ENCODE measurements around the gene MAP2K7.

DNA sequence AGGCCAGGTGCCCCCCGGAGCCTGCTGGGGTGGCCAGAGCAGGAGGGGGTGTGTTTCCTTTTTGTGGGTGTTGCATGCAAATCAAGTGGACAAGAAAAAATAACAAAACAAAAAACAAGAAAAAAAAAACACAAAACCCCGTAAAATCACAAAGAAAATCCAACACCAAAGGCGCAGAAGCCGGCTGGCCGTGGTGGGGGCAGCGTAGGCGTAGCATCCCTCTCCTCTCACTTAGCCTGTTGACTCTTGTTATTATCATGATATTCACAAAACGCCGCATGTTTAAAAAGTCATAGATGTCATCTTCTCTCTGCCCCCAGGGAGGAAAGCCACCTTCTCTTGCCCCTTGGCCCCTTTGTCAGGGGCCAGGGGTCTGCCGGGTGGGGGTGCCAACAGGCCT lies 10.0 kb downstream of the MAP2K7 start:
- TF ChIP-seq, protein P1, sequence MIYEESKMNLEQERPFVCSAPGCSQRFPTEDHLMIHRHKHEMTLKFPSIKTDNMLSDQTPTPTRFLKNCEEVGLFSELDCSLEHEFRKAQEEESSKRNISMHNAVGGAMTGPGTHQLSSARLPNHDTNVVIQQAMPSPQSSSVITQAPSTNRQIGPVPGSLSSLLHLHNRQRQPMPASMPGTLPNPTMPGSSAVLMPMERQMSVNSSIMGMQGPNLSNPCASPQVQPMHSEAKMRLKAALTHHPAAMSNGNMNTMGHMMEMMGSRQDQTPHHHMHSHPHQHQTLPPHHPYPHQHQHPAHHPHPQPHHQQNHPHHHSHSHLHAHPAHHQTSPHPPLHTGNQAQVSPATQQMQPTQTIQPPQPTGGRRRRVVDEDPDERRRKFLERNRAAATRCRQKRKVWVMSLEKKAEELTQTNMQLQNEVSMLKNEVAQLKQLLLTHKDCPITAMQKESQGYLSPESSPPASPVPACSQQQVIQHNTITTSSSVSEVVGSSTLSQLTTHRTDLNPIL (CRISPR knock-in tag; IDR thresholded peaks at IDR 0.05; ENCODE audit: low read depth): no peak
- TF ChIP-seq, protein P2, sequence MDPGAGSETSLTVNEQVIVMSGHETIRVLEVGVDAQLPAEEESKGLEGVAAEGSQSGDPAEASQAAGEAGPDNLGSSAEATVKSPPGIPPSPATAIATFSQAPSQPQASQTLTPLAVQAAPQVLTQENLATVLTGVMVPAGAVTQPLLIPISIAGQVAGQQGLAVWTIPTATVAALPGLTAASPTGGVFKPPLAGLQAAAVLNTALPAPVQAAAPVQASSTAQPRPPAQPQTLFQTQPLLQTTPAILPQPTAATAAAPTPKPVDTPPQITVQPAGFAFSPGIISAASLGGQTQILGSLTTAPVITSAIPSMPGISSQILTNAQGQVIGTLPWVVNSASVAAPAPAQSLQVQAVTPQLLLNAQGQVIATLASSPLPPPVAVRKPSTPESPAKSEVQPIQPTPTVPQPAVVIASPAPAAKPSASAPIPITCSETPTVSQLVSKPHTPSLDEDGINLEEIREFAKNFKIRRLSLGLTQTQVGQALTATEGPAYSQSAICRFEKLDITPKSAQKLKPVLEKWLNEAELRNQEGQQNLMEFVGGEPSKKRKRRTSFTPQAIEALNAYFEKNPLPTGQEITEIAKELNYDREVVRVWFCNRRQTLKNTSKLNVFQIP (CRISPR knock-in tag; IDR thresholded peaks at IDR 0.05; ENCODE audit: borderline replicate concordance, low read depth): no peak
- TF ChIP-seq ZNF70 (CRISPR knock-in tag; IDR thresholded peaks at IDR 0.05) (no peak), ZC3H10 (CRISPR knock-in tag; IDR thresholded peaks at IDR 0.05) (no peak), PPARA (CRISPR knock-in tag; IDR thresholded peaks at IDR 0.05; ENCODE audit: borderline replicate concordance) (no peak), RARB (CRISPR knock-in tag; IDR thresholded peaks at IDR 0.05) (no peak), ZFP30 (CRISPR knock-in tag; IDR thresholded peaks at IDR 0.05) (no peak), ZFP3 (CRISPR knock-in tag; IDR thresholded peaks at IDR 0.05) (no peak), ARNTL (CRISPR knock-in tag; IDR thresholded peaks at IDR 0.05; ENCODE audit: borderline replicate concordance, low read depth) (no peak), CSDC2 (CRISPR knock-in tag; IDR thresholded peaks at IDR 0.05) (no peak), TCF4 (CRISPR knock-in tag; IDR thresholded peaks at IDR 0.05; ENCODE audit: borderline replicate concordance) (no peak), TOX (CRISPR knock-in tag; IDR thresholded peaks at IDR 0.05; ENCODE audit: borderline replicate concordance) (no peak)
- TF ChIP-seq, protein P3, sequence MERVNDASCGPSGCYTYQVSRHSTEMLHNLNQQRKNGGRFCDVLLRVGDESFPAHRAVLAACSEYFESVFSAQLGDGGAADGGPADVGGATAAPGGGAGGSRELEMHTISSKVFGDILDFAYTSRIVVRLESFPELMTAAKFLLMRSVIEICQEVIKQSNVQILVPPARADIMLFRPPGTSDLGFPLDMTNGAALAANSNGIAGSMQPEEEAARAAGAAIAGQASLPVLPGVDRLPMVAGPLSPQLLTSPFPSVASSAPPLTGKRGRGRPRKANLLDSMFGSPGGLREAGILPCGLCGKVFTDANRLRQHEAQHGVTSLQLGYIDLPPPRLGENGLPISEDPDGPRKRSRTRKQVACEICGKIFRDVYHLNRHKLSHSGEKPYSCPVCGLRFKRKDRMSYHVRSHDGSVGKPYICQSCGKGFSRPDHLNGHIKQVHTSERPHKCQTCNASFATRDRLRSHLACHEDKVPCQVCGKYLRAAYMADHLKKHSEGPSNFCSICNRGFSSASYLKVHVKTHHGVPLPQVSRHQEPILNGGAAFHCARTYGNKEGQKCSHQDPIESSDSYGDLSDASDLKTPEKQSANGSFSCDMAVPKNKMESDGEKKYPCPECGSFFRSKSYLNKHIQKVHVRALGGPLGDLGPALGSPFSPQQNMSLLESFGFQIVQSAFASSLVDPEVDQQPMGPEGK (CRISPR knock-in tag; IDR thresholded peaks at IDR 0.05; ENCODE audit: borderline replicate concordance): no peak
